T-helper 2 cell treated with Interferon-gamma antibody and Interleukin-4, amounts not matched to agents 100 ng/mL and 5 ng/mL, for 36 hours (primary cell): ENCODE results near the gene PARD3. TPM values are rescaled to one million over a fixed set of nuclear protein-coding genes. Genes with fewer than 3 reads are reported as not detected.

Source experiments
- intact Hi-C: fragments of 100-400 bp; cut with micrococcal nuclease; formaldehyde crosslinking; loops from one replicate; pipeline ENCODE4 v1.15.1; 2023
- total RNA-seq: library from RNA; stranded (reverse); gene quantifications from 2 replicates; pipeline ENCODE4 v1.2.3, GENCODE V29; 2022

PARD3 gene
- total RNA-seq, 1 donor from 2014 or later = 0.64 TPM

GRCh38 chr10:34116681-34117271, 698.3 kb downstream of the PARD3 start:
- intact Hi-C loops = no loop called here

GRCh38 chr10:34116220-34116641, 698.9 kb downstream of the PARD3 start:
- intact Hi-C loops = no loop called here

- intact Hi-C loops = no loop called here
Measured at GRCh38 chr10:34114914-34115313, 700.2 kb downstream of the PARD3 start.

GRCh38 chr10:34113504-34114225, 701.4 kb downstream of the PARD3 start:
- intact Hi-C loops = no loop called here

GRCh38 chr10:34112171-34112782, 702.8 kb downstream of the PARD3 start:
- intact Hi-C loops = no loop called here

GRCh38 chr10:34111179-34111578, 703.9 kb downstream of the PARD3 start:
- intact Hi-C loops = no loop called here

GRCh38 chr10:34109952-34110702, 705.0 kb downstream of the PARD3 start:
- intact Hi-C loops = no loop called here

GRCh38 chr10:34109495-34109894, 705.6 kb downstream of the PARD3 start:
- intact Hi-C loops = no loop called here

GRCh38 chr10:34107626-34108516, 707.2 kb downstream of the PARD3 start:
- intact Hi-C loops = no loop called here

- intact Hi-C loops = no loop called here
Measured at GRCh38 chr10:34106356-34106885, 708.7 kb downstream of the PARD3 start.

- intact Hi-C loops = no loop called here
Measured at GRCh38 chr10:34104829-34105572, 710.1 kb downstream of the PARD3 start.

GRCh38 chr10:34102893-34103506, 712.1 kb downstream of the PARD3 start:
- intact Hi-C loops = no loop called here

- intact Hi-C loops = no loop called here
Measured at GRCh38 chr10:34102237-34102673, 712.8 kb downstream of the PARD3 start.

GRCh38 chr10:34101001-34101400, 714.1 kb downstream of the PARD3 start:
- intact Hi-C loops = no loop called here

GRCh38 chr10:34098821-34099567, 716.1 kb downstream of the PARD3 start:
- intact Hi-C loops = no loop called here

- intact Hi-C loops = no loop called here
Measured at GRCh38 chr10:34097682-34098081, 717.4 kb downstream of the PARD3 start.

GRCh38 chr10:34094961-34095360, 720.1 kb downstream of the PARD3 start:
- intact Hi-C loops = no loop called here

GRCh38 chr10:34094146-34094696, 720.9 kb downstream of the PARD3 start:
- intact Hi-C loops = no loop called here
